ENCODE data around the gene FOXP1.

The FOXP1 gene

GRCh38 chr3:71035314-71035713, 548.2 kb downstream of the FOXP1 start:
- no peak overlapping the region for H3K4me3 ChIP-seq (ENCODE audit: low read length)
- DNase-seq (ENCODE audit: low read depth): peak; percentile 24
- TF ChIP-seq CTCF (IDR thresholded peaks at IDR 0.05; ENCODE audit: insufficient read depth, low read depth, low read length, missing control alignments): no peak

- no peak for TF ChIP-seq CTCF (IDR thresholded peaks at IDR 0.05; ENCODE audit: insufficient read depth, low read depth, low read length, missing control alignments)
- DNase-seq (ENCODE audit: low read depth): peak; percentile 72
- no peak overlapping the region for H3K4me3 ChIP-seq (ENCODE audit: low read length)
Measured at GRCh38 chr3:71033681-71034220, 549.8 kb downstream of the FOXP1 start.

GRCh38 chr3:71031914-71032521, 551.5 kb downstream of the FOXP1 start:
- no peak for DNase-seq (ENCODE audit: low read depth)
- no peak for TF ChIP-seq CTCF (IDR thresholded peaks at IDR 0.05; ENCODE audit: insufficient read depth, low read depth, low read length, missing control alignments)
- no peak overlapping the region for H3K4me3 ChIP-seq (ENCODE audit: low read length)

- no peak for DNase-seq (ENCODE audit: low read depth)
Measured at GRCh38 chr3:71031181-71031580, 552.3 kb downstream of the FOXP1 start.

GRCh38 chr3:71030748-71031147, 552.8 kb downstream of the FOXP1 start:
- no peak for DNase-seq (ENCODE audit: low read depth)
- no peak for TF ChIP-seq CTCF (IDR thresholded peaks at IDR 0.05; ENCODE audit: insufficient read depth, low read depth, low read length, missing control alignments)
- H3K4me3 ChIP-seq (ENCODE audit: low read length): no peak overlapping the region

More at GRCh38 chr3:71031181-71031580, 552.3 kb downstream of the FOXP1 start:
- no peak overlapping the region for H3K4me3 ChIP-seq (ENCODE audit: low read length)
- no peak for TF ChIP-seq CTCF (IDR thresholded peaks at IDR 0.05; ENCODE audit: insufficient read depth, low read depth, low read length, missing control alignments)

GRCh38 chr3:71029770-71030169, 553.8 kb downstream of the FOXP1 start:
- no peak for DNase-seq (ENCODE audit: low read depth)
- H3K4me3 ChIP-seq (ENCODE audit: low read length): no peak overlapping the region
- no peak for TF ChIP-seq CTCF (IDR thresholded peaks at IDR 0.05; ENCODE audit: insufficient read depth, low read depth, low read length, missing control alignments)

- no peak for DNase-seq (ENCODE audit: low read depth)
- TF ChIP-seq CTCF (IDR thresholded peaks at IDR 0.05; ENCODE audit: insufficient read depth, low read depth, low read length, missing control alignments): no peak
- H3K4me3 ChIP-seq (ENCODE audit: low read length): no peak overlapping the region
Measured at GRCh38 chr3:71028802-71029201, 554.7 kb downstream of the FOXP1 start.

Measured in epithelial cell of esophagus (primary cell).